G401 (cell line): ENCODE data around the gene ARL11. TPM values are rescaled to one million over a fixed set of nuclear protein-coding genes. Genes with fewer than 3 reads are reported as not detected.

Experiments
- DNase-seq: peaks from one replicate; pipeline ENCODE4 v3.0.0-alpha.2; 2015; ENCODE audit warnings: low spot score
- in situ Hi-C: cut with HindIII; loops from 2 replicates; pipeline ENCODE4 v1.10.0; 2016; ENCODE audit warnings: low sequenced_read_pairs, mixed read lengths
- total RNA-seq: library from RNA; depleted of rRNA; stranded (reverse); fragments of >200 nt; shearing (Covaris generic); gene quantifications from 2 replicates; pipeline ENCODE4 v1.2.3, GENCODE V29; 2014; rRNA removed

The ARL11 gene
- total RNA-seq, 1 experiment from 2014 or later = not detected

GRCh38 chr13:49678191-49678914, 50.0 kb downstream of the ARL11 start:
- in situ Hi-C loops = no loop called here
- DNase-seq = no peak

DNA sequence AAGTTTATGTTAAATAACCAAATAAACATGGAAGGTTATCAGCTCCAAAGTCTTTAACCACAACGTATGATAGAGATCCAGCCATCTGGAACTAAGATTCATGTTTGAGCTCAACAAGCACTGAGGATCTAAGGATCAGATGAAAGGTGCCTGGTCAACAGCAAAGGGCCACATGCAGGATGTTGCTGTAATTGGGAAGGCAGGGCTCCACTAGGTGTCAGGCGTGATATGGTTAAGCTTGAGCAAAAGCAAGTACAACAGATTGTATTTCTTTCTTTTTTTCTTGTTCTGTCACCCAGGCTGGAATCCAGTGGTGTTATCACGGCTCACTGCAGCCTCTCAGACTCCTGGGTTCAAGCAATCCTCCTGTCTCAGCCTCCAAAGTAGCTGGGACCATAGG, 50.9 kb downstream of the ARL11 start:
- in situ Hi-C loops = no loop called here
- DNase-seq = no peak

- DNase-seq = no peak
- in situ Hi-C loops = no loop called here
Measured at GRCh38 chr13:49681842-49682435, 53.6 kb downstream of the ARL11 start.

Other genes starting within 250 kb of the ARL11 start
- 22.2 and 42.4 TPM in 2 replicates for gene CAB39L, start 184.4 kb upstream of the ARL11 start, total RNA-seq
- gene SETDB2, start 184.2 kb upstream of the ARL11 start, total RNA-seq = 14.9 and 15.8 TPM in 2 replicates
- 26.3 and 28.4 TPM in 2 replicates for gene PHF11, start 132.6 kb upstream of the ARL11 start, total RNA-seq
- gene RCBTB1, start 42.9 kb upstream of the ARL11 start, total RNA-seq = 15.4 and 28.2 TPM in 2 replicates
- gene EBPL, start 63.0 kb downstream of the ARL11 start, total RNA-seq = 116 and 197 TPM in 2 replicates
- gene KPNA3, start 164.2 kb downstream of the ARL11 start, total RNA-seq = 15.0 and 26.4 TPM in 2 replicates